H1 (cell line): ENCODE results near the gene TRIM14. TPM values are rescaled to one million over a fixed set of nuclear protein-coding genes. Genes with fewer than 3 reads are reported as not detected.

ENCODE experiments used
- CBX8 ChIP-seq: fragments of 300-800, 300-1000 bp; sonication (generic); IDR thresholded peaks from 2 replicates; pipeline ENCODE4 v1.7.1; 2016; ENCODE audit warnings: low read depth, low read length, borderline replicate concordance
- JUN ChIP-seq: IDR thresholded peaks from 2 replicates; pipeline ENCODE4 v1.6.1; 2011; ENCODE audit warnings: low read depth, mild to moderate bottlenecking, improper control_type of control experiment, low read length
- POLR2AphosphoS5 ChIP-seq: IDR thresholded peaks from 2 replicates; pipeline ENCODE4 v1.6.1; 2011; ENCODE audit warnings: low read depth, low read length
- RBBP5 ChIP-seq: IDR thresholded peaks from 2 replicates; pipeline ENCODE4 v1.7.1; 2012; ENCODE audit warnings: low read depth, mild to moderate bottlenecking, inconsistent platforms, low read length, moderate library complexity, borderline replicate concordance
- SP4 ChIP-seq: IDR thresholded peaks from 2 replicates; pipeline ENCODE4 v1.6.1; 2012; ENCODE audit warnings: low read length, inconsistent platforms
- polyA plus RNA-seq, 7 experiments: library from polyadenylated mRNA; depleted of rRNA in 3 of 7; stranded (reverse) in 5 of 7; unstranded in 2 of 7; fragments of >200 nt in 5 of 7; fragments of 200-250 nt in 2 of 7; gene quantifications; 1 replicate in 5 of 7; 2 replicates in 1 of 7; 4 replicates in 1 of 7; pipeline versions ENCODE4 v1.2.1 to v1.2.3, GENCODE V29; 2011 to 2013; ENCODE audit warnings: missing spikeins in 2 of 7, mixed read lengths in 2 of 7
- total RNA-seq: library from RNA; stranded (reverse); fragmentation: NEBNext Ultra II Directional; extraction: Animal tissue kit (Norgen Biotek cat#: 25700); gene quantifications from 2 replicates; pipeline ENCODE4 v1.2.1, GENCODE V29; 2021
- TF ChIP-seq, protein P1 (sequence below): fragments of 300-600 bp; sonication (generic); IDR thresholded peaks from 2 replicates; pipeline ENCODE4 v1.7.1; 2012; ENCODE audit warnings: low read length, moderate library complexity, mild to moderate bottlenecking, inconsistent platforms; ENCODE audit not compliant: insufficient replicate concordance
- TF ChIP-seq, protein P2 (sequence below): IDR thresholded peaks from 2 replicates; pipeline ENCODE4 v1.6.1; 2011; ENCODE audit warnings: low read depth, mild to moderate bottlenecking, low read length; ENCODE audit not compliant: insufficient read depth

TRIM14 gene
- total and polyA plus RNA-seq, 2 of the 8 experiments (the other 6 are each of a cell fraction or from before 2014, with no cell fraction given): 9.2 to 19.4 TPM

- TF ChIP-seq, protein P1, sequence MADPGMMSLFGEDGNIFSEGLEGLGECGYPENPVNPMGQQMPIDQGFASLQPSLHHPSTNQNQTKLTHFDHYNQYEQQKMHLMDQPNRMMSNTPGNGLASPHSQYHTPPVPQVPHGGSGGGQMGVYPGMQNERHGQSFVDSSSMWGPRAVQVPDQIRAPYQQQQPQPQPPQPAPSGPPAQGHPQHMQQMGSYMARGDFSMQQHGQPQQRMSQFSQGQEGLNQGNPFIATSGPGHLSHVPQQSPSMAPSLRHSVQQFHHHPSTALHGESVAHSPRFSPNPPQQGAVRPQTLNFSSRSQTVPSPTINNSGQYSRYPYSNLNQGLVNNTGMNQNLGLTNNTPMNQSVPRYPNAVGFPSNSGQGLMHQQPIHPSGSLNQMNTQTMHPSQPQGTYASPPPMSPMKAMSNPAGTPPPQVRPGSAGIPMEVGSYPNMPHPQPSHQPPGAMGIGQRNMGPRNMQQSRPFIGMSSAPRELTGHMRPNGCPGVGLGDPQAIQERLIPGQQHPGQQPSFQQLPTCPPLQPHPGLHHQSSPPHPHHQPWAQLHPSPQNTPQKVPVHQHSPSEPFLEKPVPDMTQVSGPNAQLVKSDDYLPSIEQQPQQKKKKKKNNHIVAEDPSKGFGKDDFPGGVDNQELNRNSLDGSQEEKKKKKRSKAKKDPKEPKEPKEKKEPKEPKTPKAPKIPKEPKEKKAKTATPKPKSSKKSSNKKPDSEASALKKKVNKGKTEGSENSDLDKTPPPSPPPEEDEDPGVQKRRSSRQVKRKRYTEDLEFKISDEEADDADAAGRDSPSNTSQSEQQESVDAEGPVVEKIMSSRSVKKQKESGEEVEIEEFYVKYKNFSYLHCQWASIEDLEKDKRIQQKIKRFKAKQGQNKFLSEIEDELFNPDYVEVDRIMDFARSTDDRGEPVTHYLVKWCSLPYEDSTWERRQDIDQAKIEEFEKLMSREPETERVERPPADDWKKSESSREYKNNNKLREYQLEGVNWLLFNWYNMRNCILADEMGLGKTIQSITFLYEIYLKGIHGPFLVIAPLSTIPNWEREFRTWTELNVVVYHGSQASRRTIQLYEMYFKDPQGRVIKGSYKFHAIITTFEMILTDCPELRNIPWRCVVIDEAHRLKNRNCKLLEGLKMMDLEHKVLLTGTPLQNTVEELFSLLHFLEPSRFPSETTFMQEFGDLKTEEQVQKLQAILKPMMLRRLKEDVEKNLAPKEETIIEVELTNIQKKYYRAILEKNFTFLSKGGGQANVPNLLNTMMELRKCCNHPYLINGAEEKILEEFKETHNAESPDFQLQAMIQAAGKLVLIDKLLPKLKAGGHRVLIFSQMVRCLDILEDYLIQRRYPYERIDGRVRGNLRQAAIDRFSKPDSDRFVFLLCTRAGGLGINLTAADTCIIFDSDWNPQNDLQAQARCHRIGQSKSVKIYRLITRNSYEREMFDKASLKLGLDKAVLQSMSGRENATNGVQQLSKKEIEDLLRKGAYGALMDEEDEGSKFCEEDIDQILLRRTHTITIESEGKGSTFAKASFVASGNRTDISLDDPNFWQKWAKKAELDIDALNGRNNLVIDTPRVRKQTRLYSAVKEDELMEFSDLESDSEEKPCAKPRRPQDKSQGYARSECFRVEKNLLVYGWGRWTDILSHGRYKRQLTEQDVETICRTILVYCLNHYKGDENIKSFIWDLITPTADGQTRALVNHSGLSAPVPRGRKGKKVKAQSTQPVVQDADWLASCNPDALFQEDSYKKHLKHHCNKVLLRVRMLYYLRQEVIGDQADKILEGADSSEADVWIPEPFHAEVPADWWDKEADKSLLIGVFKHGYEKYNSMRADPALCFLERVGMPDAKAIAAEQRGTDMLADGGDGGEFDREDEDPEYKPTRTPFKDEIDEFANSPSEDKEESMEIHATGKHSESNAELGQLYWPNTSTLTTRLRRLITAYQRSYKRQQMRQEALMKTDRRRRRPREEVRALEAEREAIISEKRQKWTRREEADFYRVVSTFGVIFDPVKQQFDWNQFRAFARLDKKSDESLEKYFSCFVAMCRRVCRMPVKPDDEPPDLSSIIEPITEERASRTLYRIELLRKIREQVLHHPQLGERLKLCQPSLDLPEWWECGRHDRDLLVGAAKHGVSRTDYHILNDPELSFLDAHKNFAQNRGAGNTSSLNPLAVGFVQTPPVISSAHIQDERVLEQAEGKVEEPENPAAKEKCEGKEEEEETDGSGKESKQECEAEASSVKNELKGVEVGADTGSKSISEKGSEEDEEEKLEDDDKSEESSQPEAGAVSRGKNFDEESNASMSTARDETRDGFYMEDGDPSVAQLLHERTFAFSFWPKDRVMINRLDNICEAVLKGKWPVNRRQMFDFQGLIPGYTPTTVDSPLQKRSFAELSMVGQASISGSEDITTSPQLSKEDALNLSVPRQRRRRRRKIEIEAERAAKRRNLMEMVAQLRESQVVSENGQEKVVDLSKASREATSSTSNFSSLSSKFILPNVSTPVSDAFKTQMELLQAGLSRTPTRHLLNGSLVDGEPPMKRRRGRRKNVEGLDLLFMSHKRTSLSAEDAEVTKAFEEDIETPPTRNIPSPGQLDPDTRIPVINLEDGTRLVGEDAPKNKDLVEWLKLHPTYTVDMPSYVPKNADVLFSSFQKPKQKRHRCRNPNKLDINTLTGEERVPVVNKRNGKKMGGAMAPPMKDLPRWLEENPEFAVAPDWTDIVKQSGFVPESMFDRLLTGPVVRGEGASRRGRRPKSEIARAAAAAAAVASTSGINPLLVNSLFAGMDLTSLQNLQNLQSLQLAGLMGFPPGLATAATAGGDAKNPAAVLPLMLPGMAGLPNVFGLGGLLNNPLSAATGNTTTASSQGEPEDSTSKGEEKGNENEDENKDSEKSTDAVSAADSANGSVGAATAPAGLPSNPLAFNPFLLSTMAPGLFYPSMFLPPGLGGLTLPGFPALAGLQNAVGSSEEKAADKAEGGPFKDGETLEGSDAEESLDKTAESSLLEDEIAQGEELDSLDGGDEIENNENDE: no peak
- TF ChIP-seq SP4 (no peak), CBX8 (no peak), JUN (no peak), POLR2AphosphoS5 (no peak), RBBP5 (no peak)
- TF ChIP-seq, protein P2, sequence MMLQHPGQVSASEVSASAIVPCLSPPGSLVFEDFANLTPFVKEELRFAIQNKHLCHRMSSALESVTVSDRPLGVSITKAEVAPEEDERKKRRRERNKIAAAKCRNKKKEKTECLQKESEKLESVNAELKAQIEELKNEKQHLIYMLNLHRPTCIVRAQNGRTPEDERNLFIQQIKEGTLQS: no peak
- TF ChIP-seq, all 59 proteins: peak for 0
Measured at GRCh38 chr9:98078895-98079294, 40.1 kb downstream of the TRIM14 start (continued).
